ENCODE results near the gene FGF21.

GRCh38 chr19:48768994-48769713 is 13.8 kb downstream of the FGF21 start:
- TF ChIP-seq REST (IDR thresholded peaks at IDR 0.05; ENCODE audit: insufficient read depth in 1 of 2, low read depth in 2 of 2, low read length in 2 of 2) (no peak), SIN3A (IDR thresholded peaks at IDR 0.05; ENCODE audit: borderline replicate concordance, insufficient read depth, low read length) (no peak)
